Tibial artery (tissue), 4 donors: ENCODE data around the gene GAD2.

ENCODE experiments used
- DNase-seq, 2 donors: peaks; one replicate each; pipeline ENCODE4 v3.0.0-alpha.2; 2019
- H3K27ac ChIP-seq, 2 donors: fragments of 200-600 bp; sonication (generic) in 1 of 2; 1 replicate in 1 of 2; 2 replicates in 1 of 2; pipeline ENCODE4 v1.5.1; 2018 to 2019; ENCODE audit warnings: mild to moderate bottlenecking in 1 of 2
- H3K27me3 ChIP-seq, 2 donors: fragments of 200-600 bp; sonication (generic) in 1 of 2; one replicate each; pipeline versions ENCODE4 v1.5.1 to v1.6.0; 2016 to 2019
- H3K36me3 ChIP-seq, 3 donors: fragments of 200-600 bp; sonication (generic) in 2 of 3; one replicate each; pipeline ENCODE4 v1.5.1; 2016 to 2019; ENCODE audit warnings: mild to moderate bottlenecking in 2 of 3
- H3K4me1 ChIP-seq, 4 donors: fragments of 200-600 bp; sonication (generic) in 2 of 4; 1 replicate in 3 of 4; 2 replicates in 1 of 4; pipeline ENCODE4 v1.5.1; 2016 to 2019
- H3K4me3 ChIP-seq, 2 donors: fragments of 200-600 bp; sonication (generic) in 1 of 2; 1 replicate in 1 of 2; 2 replicates in 1 of 2; pipeline ENCODE4 v1.5.1; 2018 to 2019; ENCODE audit warnings: mild to moderate bottlenecking in 2 of 2
- H3K9me3 ChIP-seq, 3 donors: fragments of 200-600 bp; sonication (generic) in 1 of 3; one replicate each; pipeline ENCODE4 v1.5.1; 2016 to 2019
- CTCF ChIP-seq, 2 experiments: fragments of 200-600 bp in 1 of 2; fragments of 450-650 bp in 1 of 2; IDR thresholded peaks; one replicate each; pipeline ENCODE4 v1.5.1; 2017 to 2019; ENCODE audit warnings: antibody characterized with exemption in 2 of 2, mild to moderate bottlenecking in 1 of 2, moderate library complexity in 1 of 2
- intact Hi-C: fragments of 100-400 bp; cut with DNase I; formaldehyde crosslinking; loops from one replicate; pipeline ENCODE4 v1.15.0; 2023; ENCODE audit warnings: low total_unique reads

GAD2 gene

DNA sequence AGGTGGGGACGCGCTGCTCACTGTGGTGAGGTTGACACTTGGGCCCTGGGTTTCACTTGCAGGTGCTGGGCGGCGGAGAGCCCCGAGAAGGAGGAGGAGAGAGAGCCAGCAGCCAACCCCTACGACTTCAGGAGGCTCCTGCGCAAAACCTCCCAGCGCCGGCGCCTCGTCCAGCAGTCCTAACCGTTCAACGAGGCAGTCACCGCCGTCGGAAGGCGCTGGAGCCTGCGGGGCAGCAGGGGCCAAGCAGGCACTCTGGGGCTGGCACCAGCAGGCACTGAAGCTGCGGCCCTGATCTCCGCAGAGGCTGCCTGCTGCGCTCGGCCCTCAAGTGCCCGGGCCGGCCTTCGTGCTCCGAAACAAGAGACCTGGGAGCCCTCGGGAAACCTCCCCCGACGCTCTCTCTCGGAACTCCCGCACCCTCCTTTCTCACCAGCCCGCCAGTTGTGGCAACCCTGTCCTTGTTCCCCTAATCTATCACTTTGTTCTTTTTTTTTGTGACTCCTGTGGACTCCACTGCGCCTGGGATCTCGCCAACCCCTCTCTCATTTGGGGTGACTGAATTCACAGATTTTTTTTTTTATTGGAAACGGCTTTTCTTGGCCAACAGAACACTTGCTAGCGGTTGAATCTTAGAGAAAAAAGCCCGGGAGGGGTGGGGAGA, 4.7 kb upstream of the GAD2 start:
- intact Hi-C loops: no loop called here
- DNase-seq: no peak
- peaks cover 0 to 53% of the 10 kb centered on the region in 2 donors for H3K27me3 ChIP-seq
- TF ChIP-seq CTCF (IDR thresholded peaks at IDR 0.05): no peak
- H3K9me3 ChIP-seq: peaks cover 0 to 8% (median 0%) of the 10 kb centered on the region in 3 donors
- H3K36me3 ChIP-seq: no peaks in the 10 kb centered on the region
- no peak overlapping the region for H3K27ac ChIP-seq
- no peak overlapping the region for H3K4me3 ChIP-seq
- H3K4me1 ChIP-seq: peaks cover 0 to 23% (median 21%) of the 10 kb centered on the region in 4 donors

DNA sequence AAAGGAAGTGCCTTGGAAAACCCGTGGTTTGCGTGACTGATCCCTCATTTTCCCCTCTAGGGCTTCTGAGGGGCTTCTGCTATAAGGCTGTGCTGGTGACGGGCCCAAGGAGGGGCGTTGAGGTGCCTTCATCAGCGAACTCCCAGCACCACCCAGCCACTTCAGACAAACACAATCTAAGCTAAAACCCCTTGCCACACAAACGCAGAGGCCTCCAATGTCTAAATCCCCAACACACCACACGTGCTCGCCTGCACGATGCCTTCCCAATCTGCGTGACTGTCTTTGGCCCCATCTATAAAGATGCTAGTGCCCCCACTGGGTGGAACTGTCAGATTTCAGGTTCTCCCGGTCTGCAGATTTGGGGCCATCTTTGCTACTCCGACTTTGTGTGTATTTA, 4.1 kb upstream of the GAD2 start:
- H3K36me3 ChIP-seq: no peaks in the 10 kb centered on the region
- H3K9me3 ChIP-seq: peaks cover 0 to 4% (median 0%) of the 10 kb centered on the region in 3 donors
- H3K4me1 ChIP-seq: peaks cover 0 to 29% (median 27%) of the 10 kb centered on the region in 4 donors
- no peak for TF ChIP-seq CTCF (IDR thresholded peaks at IDR 0.05)
- no peak for DNase-seq
- no peak overlapping the region for H3K27ac ChIP-seq
- H3K27me3 ChIP-seq: peaks cover 0 to 59% of the 10 kb centered on the region in 2 donors
- no peak overlapping the region for H3K4me3 ChIP-seq
- intact Hi-C loops: no loop called here

DNA sequence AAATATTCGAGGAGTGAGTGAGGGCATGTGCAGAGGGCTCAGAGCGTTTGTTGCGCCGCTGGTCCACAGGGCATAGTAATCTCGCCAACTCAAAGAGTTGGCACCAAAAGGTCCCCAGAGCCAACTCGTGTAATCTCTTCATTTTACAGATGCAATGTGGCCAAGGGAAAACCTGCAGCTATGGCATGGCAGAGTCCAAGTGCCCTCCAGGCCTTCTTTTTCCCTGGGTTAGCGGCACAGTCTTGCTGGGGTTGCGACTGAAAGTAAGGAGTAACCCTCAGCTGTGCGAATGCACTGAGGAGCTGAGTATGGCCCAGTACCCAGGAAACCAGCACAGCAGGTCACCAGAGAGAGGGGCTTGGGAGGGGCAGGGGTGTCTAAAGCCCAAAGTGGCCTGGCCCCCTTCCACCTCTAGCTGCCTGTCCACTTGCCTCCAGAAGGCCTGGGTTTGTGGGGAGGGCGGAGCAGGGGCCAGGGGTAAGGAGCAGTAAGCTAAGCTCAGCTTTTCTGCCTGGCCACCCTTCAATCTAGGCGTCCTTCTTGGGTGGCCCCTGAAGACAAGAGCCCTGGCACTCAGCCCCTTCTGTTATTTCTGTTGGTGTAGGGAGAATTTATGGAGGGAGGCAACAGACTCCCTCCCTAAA, 3.3 kb upstream of the GAD2 start:
- no peak overlapping the region for H3K4me3 ChIP-seq
- no peak overlapping the region for H3K27ac ChIP-seq
- no peaks in the 10 kb centered on the region for H3K9me3 ChIP-seq
- peaks cover 0 to 37% (median 34%) of the 10 kb centered on the region in 4 donors for H3K4me1 ChIP-seq
- H3K36me3 ChIP-seq: no peaks in the 10 kb centered on the region
- no peak for DNase-seq
- intact Hi-C loops: no loop called here
- H3K27me3 ChIP-seq: peaks cover 0 to 66% of the 10 kb centered on the region in 2 donors
- TF ChIP-seq CTCF (IDR thresholded peaks at IDR 0.05): no peak

DNA sequence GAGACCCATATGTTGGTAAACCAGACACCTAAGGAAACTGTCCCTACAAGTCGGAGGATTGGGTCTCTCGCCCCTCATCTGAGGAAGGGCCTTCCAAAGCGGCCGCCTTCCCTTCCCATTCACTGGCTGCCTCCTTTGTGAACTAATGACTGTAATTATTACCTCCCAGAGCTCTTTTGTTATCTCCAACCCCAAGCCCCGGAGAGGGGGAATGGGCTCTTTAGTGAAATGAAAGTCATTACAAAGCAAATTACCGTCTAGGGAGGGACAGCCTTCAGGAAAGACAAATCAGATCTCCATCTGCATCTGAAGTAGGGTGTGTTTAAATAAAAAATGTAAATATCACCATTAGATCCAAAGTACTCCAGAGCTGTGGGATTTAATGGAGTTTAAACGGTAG, 2.6 kb upstream of the GAD2 start:
- no peak for DNase-seq
- Histone ChIP-seq H3K9me3 (no peaks in the 10 kb centered on the region), H3K27ac (no peak overlapping the region), H3K4me1 (peaks cover 0 to 40% (median 34%) of the 10 kb centered on the region in 4 donors), H3K27me3 (peaks cover 0 to 74% of the 10 kb centered on the region in 2 donors), H3K36me3 (no peaks in the 10 kb centered on the region), H3K4me3 (no peak overlapping the region)
- intact Hi-C loops: no loop called here
- no peak for TF ChIP-seq CTCF (IDR thresholded peaks at IDR 0.05)

DNA sequence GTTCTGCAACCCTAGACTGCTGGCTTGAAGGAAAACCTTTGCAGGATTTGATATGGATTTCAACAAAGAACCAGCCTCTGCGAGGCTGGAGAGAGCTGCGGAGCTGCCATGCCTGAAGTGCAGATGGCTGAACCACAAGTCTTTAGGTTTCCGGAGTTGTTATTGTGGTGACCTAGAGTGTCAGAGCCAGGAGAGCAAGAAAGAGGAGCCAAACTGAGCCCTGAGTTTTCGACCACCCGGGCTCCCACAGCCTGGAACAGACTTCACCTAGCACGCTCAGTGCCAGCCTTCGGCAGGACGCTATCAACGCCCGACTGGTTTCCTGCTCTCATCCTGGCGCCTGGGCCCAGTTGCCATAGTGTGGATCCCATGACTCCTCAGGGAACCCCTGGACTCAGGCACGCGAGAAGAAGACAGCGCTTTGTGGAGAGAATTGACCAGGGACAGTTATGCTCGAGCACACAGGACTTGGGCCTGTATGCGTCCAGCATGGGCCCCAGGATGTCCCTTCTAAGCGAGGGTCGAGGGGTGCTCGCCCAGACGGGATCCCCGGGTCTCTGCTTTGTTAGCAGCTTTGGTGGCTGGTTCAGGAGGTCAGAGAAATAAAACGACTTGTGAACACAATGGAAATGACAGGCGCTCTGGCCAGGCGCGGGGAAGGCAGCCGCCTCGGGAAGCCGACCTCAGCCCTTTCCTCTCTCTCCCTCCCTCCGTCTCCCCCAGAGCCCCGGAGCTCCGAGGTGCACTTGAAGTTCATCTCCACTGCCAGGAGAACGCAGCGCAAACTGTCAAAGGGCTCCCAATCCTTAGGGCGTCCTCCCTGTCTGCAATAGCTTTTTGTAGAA, 1.8 kb upstream of the GAD2 start:
- Histone ChIP-seq H3K4me1 (peaks cover 0 to 40% (median 34%) of the 10 kb centered on the region in 4 donors), H3K4me3 (no peak overlapping the region), H3K36me3 (no peaks in the 10 kb centered on the region), H3K27me3 (peaks cover 0 to 81% of the 10 kb centered on the region in 2 donors), H3K27ac (no peak overlapping the region), H3K9me3 (no peaks in the 10 kb centered on the region)
- TF ChIP-seq CTCF (IDR thresholded peaks at IDR 0.05): no peak
- DNase-seq: no peak
- intact Hi-C loops: no loop called here
